ENCODE measurements around the gene TFPI. TPM values are rescaled to one million over a fixed set of nuclear protein-coding genes. Genes with fewer than 3 reads are reported as not detected.

Gene TFPI
- total RNA-seq, 1 experiment from 2014 or later = 16.0 TPM

DNA sequence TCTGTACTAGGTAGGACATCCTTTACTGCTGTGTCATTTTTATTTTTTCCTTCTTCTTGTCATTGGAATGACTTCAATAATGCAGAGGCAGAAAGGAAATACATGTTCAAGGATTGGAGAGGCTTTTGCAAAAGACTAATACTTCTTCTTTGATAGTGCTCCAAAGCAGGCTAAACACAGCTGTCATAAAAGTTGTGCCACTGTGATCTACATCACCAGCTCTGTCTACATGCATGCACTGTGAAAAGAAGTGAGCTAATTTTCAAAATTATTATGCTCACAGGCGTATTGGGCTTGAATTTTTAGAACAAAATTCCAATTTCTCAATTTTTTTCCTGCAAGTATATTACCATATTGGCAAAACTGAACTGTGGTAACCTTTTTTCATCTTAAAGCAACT lies 68.7 kb downstream of the TFPI start:
- Histone ChIP-seq H3K4me2 (ENCODE audit: low read length) (no peak overlapping the region), H3K4me1 (ENCODE audit: insufficient read depth, low read length) (no peaks in the 10 kb centered on the region), H3F3A (ENCODE audit: low read length, unreplicated experiment) (no peaks in the 10 kb centered on the region), H3K9ac (ENCODE audit: low read length) (no peak overlapping the region), H4K20me1 (ENCODE audit: low read length) (no peaks in the 10 kb centered on the region), H3K27ac (ENCODE audit: low read length) (no peak overlapping the region), H3K9me3 (ENCODE audit: low read length) (no peaks in the 10 kb centered on the region), H2AFZ (ENCODE audit: low read length) (no peak overlapping the region), H3K27me3 (ENCODE audit: low read length) (no peaks in the 10 kb centered on the region), H3K79me2 (ENCODE audit: low read length) (no peaks in the 10 kb centered on the region), H3K4me3 (ENCODE audit: low read length) (no peak overlapping the region), H3K36me3 (ENCODE audit: low read depth, low read length) (no peaks in the 10 kb centered on the region), H3K9me2 (replicated peaks; ENCODE audit: low read length) (no peaks in the 10 kb centered on the region)
- ChIA-PET CTCF (interaction anchor here (0.9 kb wide), 1 partner anchor 14 kb away, joined by 3 read pairs; no protein-coding TSS in a partner anchor), POLR2A (ENCODE audit: unreplicated experiment) (no interaction called here)
- no TSS peak for BruUV-seq (replicated peaks)
- ATAC-seq = no peak
- intact Hi-C loops (cut with micrococcal nuclease) = no loop called here
- TF ChIP-seq, protein P1, sequence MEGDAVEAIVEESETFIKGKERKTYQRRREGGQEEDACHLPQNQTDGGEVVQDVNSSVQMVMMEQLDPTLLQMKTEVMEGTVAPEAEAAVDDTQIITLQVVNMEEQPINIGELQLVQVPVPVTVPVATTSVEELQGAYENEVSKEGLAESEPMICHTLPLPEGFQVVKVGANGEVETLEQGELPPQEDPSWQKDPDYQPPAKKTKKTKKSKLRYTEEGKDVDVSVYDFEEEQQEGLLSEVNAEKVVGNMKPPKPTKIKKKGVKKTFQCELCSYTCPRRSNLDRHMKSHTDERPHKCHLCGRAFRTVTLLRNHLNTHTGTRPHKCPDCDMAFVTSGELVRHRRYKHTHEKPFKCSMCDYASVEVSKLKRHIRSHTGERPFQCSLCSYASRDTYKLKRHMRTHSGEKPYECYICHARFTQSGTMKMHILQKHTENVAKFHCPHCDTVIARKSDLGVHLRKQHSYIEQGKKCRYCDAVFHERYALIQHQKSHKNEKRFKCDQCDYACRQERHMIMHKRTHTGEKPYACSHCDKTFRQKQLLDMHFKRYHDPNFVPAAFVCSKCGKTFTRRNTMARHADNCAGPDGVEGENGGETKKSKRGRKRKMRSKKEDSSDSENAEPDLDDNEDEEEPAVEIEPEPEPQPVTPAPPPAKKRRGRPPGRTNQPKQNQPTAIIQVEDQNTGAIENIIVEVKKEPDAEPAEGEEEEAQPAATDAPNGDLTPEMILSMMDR (conservative IDR thresholded peaks at IDR 0.05; ENCODE audit: low read depth, low read length) = no peak
- no peak for TF ChIP-seq EZH2phosphoT487 (IDR thresholded peaks at IDR 0.05; ENCODE audit: borderline replicate concordance, low read length)
- no peak for DNase-seq

DNA sequence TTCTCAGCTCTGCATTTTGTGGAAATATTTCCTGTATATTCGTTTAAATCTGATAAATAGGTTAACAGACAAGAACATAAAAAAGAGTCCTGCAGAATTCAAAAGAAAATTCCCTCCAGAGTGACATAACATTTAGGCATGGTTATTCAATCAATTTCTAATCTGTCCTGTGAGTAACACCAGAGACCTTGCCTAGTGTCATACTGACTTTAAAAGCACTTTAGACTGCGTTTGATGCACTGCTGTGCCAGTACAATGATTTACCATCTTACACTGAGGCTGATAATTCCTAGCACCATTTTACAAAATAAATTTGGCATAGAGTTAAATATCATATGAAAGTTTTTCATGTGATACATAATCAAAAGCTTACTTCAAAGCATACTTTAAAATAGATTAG lies 70.7 kb downstream of the TFPI start:
- Histone ChIP-seq H2AFZ (ENCODE audit: low read length) (no peak overlapping the region), H3K79me2 (ENCODE audit: low read length) (no peaks in the 10 kb centered on the region), H3K9ac (ENCODE audit: low read length) (no peak overlapping the region), H3K9me2 (replicated peaks; ENCODE audit: low read length) (no peaks in the 10 kb centered on the region), H3K27me3 (ENCODE audit: low read length) (no peaks in the 10 kb centered on the region), H3K4me2 (ENCODE audit: low read length) (no peak overlapping the region), H3K9me3 (ENCODE audit: low read length) (no peaks in the 10 kb centered on the region), H4K20me1 (ENCODE audit: low read length) (no peaks in the 10 kb centered on the region), H3K36me3 (ENCODE audit: low read depth, low read length) (no peaks in the 10 kb centered on the region), H3F3A (ENCODE audit: low read length, unreplicated experiment) (no peaks in the 10 kb centered on the region), H3K27ac (ENCODE audit: low read length) (no peak overlapping the region), H3K4me1 (ENCODE audit: insufficient read depth, low read length) (peaks cover 7% of the 10 kb centered on the region; the same call in 1 of the 2 replicates), H3K4me3 (ENCODE audit: low read length) (no peak overlapping the region)
- intact Hi-C loops (cut with micrococcal nuclease) = no loop called here
- DNase-seq = no peak
- TF ChIP-seq, protein P1 (conservative IDR thresholded peaks at IDR 0.05; ENCODE audit: low read depth, low read length) = no peak
- no peak for TF ChIP-seq EZH2 (IDR thresholded peaks at IDR 0.05; ENCODE audit: low read length, unreplicated experiment)
- no peak for TF ChIP-seq EZH2phosphoT487 (IDR thresholded peaks at IDR 0.05; ENCODE audit: borderline replicate concordance, low read length)
- POLR2A ChIA-PET (ENCODE audit: unreplicated experiment) = no interaction called here
- ATAC-seq = no peak
- no TSS peak for BruUV-seq (replicated peaks)
- CTCF ChIA-PET = no interaction called here

DNA sequence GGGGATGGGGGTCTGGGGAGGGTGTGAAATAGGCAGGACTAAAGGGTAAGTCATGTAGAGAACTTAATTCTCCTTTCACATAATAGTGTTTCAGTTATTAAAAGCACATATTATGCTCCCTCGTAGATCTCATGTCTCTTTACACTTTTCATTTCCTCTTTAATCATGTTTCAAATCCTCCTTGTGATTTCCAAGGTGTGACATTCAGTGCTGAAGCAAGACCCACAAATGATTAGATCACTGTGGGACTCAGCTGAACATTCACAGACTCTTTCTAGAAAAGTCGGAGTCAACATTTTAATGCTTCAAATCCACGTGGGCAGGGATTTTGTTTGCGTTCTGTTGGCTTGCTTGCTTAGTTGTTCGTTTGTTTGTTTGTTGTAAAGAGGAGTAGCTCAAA lies 71.4 kb downstream of the TFPI start:
- no peaks in the 10 kb centered on the region for H3K36me3 ChIP-seq (ENCODE audit: low read depth, low read length)
- no peak overlapping the region for H2AFZ ChIP-seq (ENCODE audit: low read length)
- ChIA-PET CTCF (no interaction called here), POLR2A (ENCODE audit: unreplicated experiment) (no interaction called here)
- no peaks in the 10 kb centered on the region for H3F3A ChIP-seq (ENCODE audit: low read length, unreplicated experiment)
- DNase-seq = no peak
- no peaks in the 10 kb centered on the region for H4K20me1 ChIP-seq (ENCODE audit: low read length)
- H3K27me3 ChIP-seq (ENCODE audit: low read length) = no peaks in the 10 kb centered on the region
- H3K9me2 ChIP-seq (replicated peaks; ENCODE audit: low read length) = no peaks in the 10 kb centered on the region
- TF ChIP-seq, protein P1 (conservative IDR thresholded peaks at IDR 0.05; ENCODE audit: low read depth, low read length) = no peak
- TF ChIP-seq EZH2 (IDR thresholded peaks at IDR 0.05; ENCODE audit: low read length, unreplicated experiment) (no peak), EZH2phosphoT487 (IDR thresholded peaks at IDR 0.05; ENCODE audit: borderline replicate concordance, low read length) (no peak)
- no peak overlapping the region for H3K27ac ChIP-seq (ENCODE audit: low read length)
- no peaks in the 10 kb centered on the region for H3K79me2 ChIP-seq (ENCODE audit: low read length)
- H3K4me1 ChIP-seq (ENCODE audit: insufficient read depth, low read length) = peaks cover 7% of the 10 kb centered on the region; the same call in 1 of the 2 replicates
- no TSS peak for BruUV-seq (replicated peaks)
- H3K9me3 ChIP-seq (ENCODE audit: low read length) = no peaks in the 10 kb centered on the region
- intact Hi-C loops (cut with micrococcal nuclease) = no loop called here
- no peak for ATAC-seq
- H3K4me2 ChIP-seq (ENCODE audit: low read length) = no peak overlapping the region
- H3K9ac ChIP-seq (ENCODE audit: low read length) = no peak overlapping the region
- no peak overlapping the region for H3K4me3 ChIP-seq (ENCODE audit: low read length)

Data from PC-3 (cell line).